ENCODE data around the gene USHBP1.
A peak's percentile ranks its signal among the peaks of the same experiment; 100 is the strongest.

Gene USHBP1

DNA sequence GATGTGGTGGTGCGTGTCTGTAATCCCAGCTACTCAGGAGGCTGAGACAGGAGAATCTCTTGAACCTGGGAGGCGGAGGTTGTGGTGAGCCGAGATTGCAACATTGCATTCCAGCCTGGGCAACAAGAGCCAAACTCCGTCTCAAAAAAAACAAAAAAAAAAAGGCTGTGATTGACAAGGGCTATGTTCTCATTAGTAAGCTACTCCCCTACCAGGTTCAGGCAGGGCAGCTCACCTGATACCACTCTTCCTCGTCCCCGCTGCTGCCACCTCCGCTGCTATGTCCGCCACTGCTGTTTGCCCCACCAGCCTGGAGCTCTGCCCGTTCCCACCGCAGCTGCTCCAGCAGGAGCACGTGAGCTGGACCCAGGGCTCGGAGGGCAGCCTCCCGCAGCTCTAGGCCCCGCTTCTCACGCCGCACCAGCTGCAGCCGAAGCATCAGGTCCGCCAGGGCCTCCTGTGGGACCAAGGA lies 9.4 kb downstream of the USHBP1 start:
- Histone ChIP-seq H3K9me3 (ENCODE audit: insufficient read depth, low read depth, low read length) (no peaks in the 10 kb centered on the region), H3K27ac (ENCODE audit: low read length) (no peak overlapping the region), H3K27me3 (ENCODE audit: insufficient read depth, low read length) (no peaks in the 10 kb centered on the region), H3K4me1 (ENCODE audit: insufficient read depth, low read length) (no peaks in the 10 kb centered on the region), H3K36me3 (ENCODE audit: insufficient read depth, low read depth, low read length) (peaks cover 10% of the 10 kb centered on the region; the same call in 1 of the 2 replicates), H3K9ac (ENCODE audit: low read depth, low read length) (no peak overlapping the region), H3K4me3 (ENCODE audit: low read length) (no peak overlapping the region)

GRCh38 chr19:17254636-17255035 lies 9.9 kb downstream of the USHBP1 start:
- no peaks in the 10 kb centered on the region for H3K4me1 ChIP-seq (ENCODE audit: insufficient read depth, low read length)
- no peaks in the 10 kb centered on the region for H3K9me3 ChIP-seq (ENCODE audit: insufficient read depth, low read depth, low read length)
- peaks cover 10% of the 10 kb centered on the region; the same call in 1 of the 2 replicates for H3K36me3 ChIP-seq (ENCODE audit: insufficient read depth, low read depth, low read length)
- H3K27me3 ChIP-seq (ENCODE audit: insufficient read depth, low read length): no peaks in the 10 kb centered on the region
- no peak overlapping the region for H3K4me3 ChIP-seq (ENCODE audit: low read length)
- no peak overlapping the region for H3K9ac ChIP-seq (ENCODE audit: low read depth, low read length)
- H3K27ac ChIP-seq (ENCODE audit: low read length): no peak overlapping the region

- no peak overlapping the region for H3K27ac ChIP-seq (ENCODE audit: low read length)
Observed at GRCh38 chr19:17249887-17250548, 14.5 kb downstream of the USHBP1 start.

DNA sequence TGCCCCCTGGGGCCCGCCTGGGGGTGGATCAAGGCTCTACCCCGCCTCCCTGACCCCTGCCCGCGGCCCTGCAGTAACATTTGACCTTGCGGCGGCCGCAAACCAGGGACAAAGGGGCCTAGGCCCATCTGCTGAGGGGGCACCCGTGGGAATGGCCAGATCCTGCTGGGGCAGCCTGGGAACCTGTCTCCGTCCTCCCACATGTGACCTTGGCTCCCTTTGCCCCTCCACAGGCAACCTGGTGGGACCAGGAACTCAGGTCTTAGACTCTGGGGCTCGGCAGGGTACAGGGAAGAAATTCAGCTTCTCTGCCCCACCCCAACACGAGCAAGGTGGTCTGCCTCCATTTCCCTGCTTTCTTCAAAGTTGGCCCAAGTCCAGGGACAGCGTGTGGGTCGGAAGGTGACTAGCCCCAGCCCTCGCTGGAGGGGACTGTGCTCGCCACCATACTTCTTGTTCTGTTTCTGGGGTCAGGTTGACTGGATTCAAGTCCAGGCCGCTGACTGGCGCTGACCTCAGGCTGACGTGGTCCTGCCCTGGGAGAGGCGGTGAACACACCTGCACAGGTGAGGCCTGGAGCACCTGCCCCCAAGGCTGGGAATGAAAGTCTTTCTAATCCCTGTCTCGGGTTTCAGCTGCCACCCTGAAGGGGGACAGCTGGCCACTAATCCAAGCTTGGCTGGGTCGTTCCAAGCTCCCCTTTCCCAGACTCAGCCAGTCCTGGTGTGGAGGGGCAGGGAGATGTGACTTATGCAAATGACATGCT lies 16.4 kb downstream of the USHBP1 start:
- Histone ChIP-seq H3K27me3 (ENCODE audit: insufficient read depth, low read length) (no peaks in the 10 kb centered on the region), H3K27ac (ENCODE audit: low read length) (peak overlapping the region; percentile 62), H3K9me3 (ENCODE audit: insufficient read depth, low read depth, low read length) (no peaks in the 10 kb centered on the region), H3K4me3 (ENCODE audit: low read length) (peak overlapping the region; percentile 36; the same call in 1 of the 2 replicates), H3K36me3 (ENCODE audit: insufficient read depth, low read depth, low read length) (no peaks in the 10 kb centered on the region), H3K4me1 (ENCODE audit: insufficient read depth, low read length) (peaks cover 20% of the 10 kb centered on the region; the same call in 1 of the 2 replicates), H3K9ac (ENCODE audit: low read depth, low read length) (peak overlapping the region; percentile 64; the same call in 1 of the 2 replicates)

More at GRCh38 chr19:17249887-17250548, 14.5 kb downstream of the USHBP1 start:
- H3K4me3 ChIP-seq (ENCODE audit: low read length): no peak overlapping the region
- peaks cover 20% of the 10 kb centered on the region; the same call in 1 of the 2 replicates for H3K4me1 ChIP-seq (ENCODE audit: insufficient read depth, low read length)
- no peaks in the 10 kb centered on the region for H3K27me3 ChIP-seq (ENCODE audit: insufficient read depth, low read length)
- no peaks in the 10 kb centered on the region for H3K9me3 ChIP-seq (ENCODE audit: insufficient read depth, low read depth, low read length)
- H3K36me3 ChIP-seq (ENCODE audit: insufficient read depth, low read depth, low read length): 0 out of 2 replicates have a peak, but pooled peaks cover 4% of the 10 kb centered on the region
- no peak overlapping the region for H3K9ac ChIP-seq (ENCODE audit: low read depth, low read length)

- no peaks in the 10 kb centered on the region for H3K27me3 ChIP-seq (ENCODE audit: insufficient read depth, low read length)
- no peaks in the 10 kb centered on the region for H3K36me3 ChIP-seq (ENCODE audit: insufficient read depth, low read depth, low read length)
- H3K4me3 ChIP-seq (ENCODE audit: low read length): peak overlapping the region; percentile 72; the same call in 1 of the 2 replicates
- H3K9ac ChIP-seq (ENCODE audit: low read depth, low read length): peak overlapping the region; percentile 88; the same call in 1 of the 2 replicates
- H3K27ac ChIP-seq (ENCODE audit: low read length): peak overlapping the region; percentile 92
- H3K4me1 ChIP-seq (ENCODE audit: insufficient read depth, low read length): peaks cover 23% of the 10 kb centered on the region; the same call in 1 of the 2 replicates
- no peaks in the 10 kb centered on the region for H3K9me3 ChIP-seq (ENCODE audit: insufficient read depth, low read depth, low read length)
Observed at GRCh38 chr19:17246681-17247425, 17.7 kb downstream of the USHBP1 start.

- Histone ChIP-seq H3K27ac (ENCODE audit: low read length) (peak within 1 kb of the TSS; percentile 92), H3K4me1 (ENCODE audit: insufficient read depth, low read length) (peaks cover 23% of the 10 kb centered on the region; the same call in 1 of the 2 replicates), H3K4me3 (ENCODE audit: low read length) (peak within 1 kb of the TSS; percentile 91), H3K9me3 (ENCODE audit: insufficient read depth, low read depth, low read length) (no peaks in the 10 kb centered on the region), H3K36me3 (ENCODE audit: insufficient read depth, low read depth, low read length) (peaks cover 9% of the 10 kb centered on the region), H3K9ac (ENCODE audit: low read depth, low read length) (peak within 1 kb of the TSS; percentile 88), H3K27me3 (ENCODE audit: insufficient read depth, low read length) (no peaks in the 10 kb centered on the region)
Observed at GRCh38 chr19:17245535-17245984, 19.0 kb downstream of the USHBP1 start, which contains the start of gene NR2F6. TSS of gene NR2F6 (minus strand) at chr19:17245919. CDS start at chr19:17245220, 699 bp downstream.

DNA sequence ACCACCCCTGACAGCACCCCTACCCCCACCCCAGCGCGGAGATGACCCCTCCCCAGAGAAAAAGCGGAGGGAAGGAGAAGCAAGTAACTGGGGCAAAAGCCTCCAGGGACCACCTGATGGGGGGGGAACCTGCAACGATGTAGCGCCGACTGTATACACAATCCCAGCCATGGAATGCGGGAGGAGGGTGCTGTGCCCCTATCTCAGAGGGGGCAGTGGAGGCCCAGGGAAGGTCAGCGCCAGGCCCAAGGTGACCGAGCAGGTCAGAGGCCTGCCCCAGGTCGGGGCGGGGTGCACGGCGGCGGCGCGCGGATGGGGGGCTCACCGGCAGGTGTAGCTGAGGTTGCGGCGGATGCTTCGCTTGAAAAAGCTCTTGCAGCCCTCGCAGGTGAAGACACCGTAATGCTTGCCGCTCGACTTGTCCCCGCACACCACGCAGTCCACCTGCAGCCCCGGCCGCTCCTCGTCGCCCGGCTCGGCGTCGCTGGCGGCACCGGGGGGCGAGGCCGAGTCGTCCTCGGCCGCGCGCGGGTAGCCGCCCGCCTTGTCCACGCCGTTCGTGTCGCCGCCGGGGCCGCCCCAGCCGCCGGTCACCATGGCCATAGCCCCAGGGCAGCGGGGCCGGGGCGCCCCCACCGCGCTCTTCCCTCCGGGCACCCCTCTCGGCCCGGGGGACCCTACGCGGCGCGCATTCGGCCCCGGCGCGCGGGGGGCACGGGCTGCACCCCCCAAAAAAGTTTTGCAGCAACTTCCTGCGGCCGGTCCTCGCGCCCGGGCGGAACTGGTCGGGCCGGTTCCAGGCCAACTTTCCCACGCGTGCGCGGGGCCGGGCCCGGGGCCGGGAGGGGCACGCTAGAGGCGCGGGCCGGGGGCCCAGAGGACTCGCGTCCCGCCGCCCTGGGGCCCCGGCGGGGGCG lies 19.7 kb downstream of the USHBP1 start:
- Histone ChIP-seq H3K27ac (ENCODE audit: low read length) (no peak overlapping the region), H3K9me3 (ENCODE audit: insufficient read depth, low read depth, low read length) (no peaks in the 10 kb centered on the region), H3K4me1 (ENCODE audit: insufficient read depth, low read length) (peaks cover 23% of the 10 kb centered on the region; the same call in 1 of the 2 replicates), H3K36me3 (ENCODE audit: insufficient read depth, low read depth, low read length) (peaks cover 16% of the 10 kb centered on the region), H3K27me3 (ENCODE audit: insufficient read depth, low read length) (no peaks in the 10 kb centered on the region), H3K9ac (ENCODE audit: low read depth, low read length) (peak overlapping the region; percentile 82; the same call in 1 of the 2 replicates), H3K4me3 (ENCODE audit: low read length) (peak overlapping the region; percentile 91)

DNA sequence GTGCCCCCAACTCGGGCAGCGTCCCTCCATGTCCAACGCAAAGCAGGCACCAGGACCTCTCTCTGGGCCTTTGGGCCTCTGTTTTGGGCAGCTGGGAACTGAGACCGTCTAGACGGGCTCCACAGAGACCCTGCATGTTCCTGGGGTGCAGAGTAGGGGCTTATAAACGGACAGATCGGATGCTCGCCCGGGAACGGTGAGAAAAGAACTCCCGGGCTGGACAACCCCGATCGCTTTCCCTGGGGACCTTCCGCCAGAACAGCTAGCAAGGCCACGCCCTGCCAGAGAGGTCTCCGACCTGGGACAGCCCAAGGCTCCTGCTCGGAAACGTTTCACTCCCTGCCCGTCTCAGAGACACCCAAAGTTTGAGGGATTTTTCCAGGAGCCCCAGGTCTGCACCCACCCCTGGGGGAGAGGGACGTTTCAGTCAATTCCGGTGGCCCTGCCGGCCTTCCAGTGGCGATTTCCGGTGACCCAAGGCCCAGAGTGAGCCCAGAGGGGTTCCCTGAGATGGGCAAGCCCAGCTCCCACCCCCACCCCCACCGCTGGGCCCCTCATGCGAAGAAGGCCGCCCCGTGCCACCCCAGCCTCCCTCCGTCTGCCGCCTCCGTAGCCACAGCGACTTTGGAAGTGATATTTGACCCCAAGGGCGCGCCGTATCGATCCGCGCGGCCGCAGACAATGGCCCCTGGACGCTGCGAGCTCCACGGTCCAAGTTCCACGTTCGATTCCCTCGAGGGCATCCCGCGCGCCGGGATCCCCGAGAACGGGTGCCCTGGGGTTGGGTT lies 20.5 kb downstream of the USHBP1 start:
- no peaks in the 10 kb centered on the region for H3K9me3 ChIP-seq (ENCODE audit: insufficient read depth, low read depth, low read length)
- H3K27me3 ChIP-seq (ENCODE audit: insufficient read depth, low read length): no peaks in the 10 kb centered on the region
- H3K9ac ChIP-seq (ENCODE audit: low read depth, low read length): peak overlapping the region; percentile 82
- H3K27ac ChIP-seq (ENCODE audit: low read length): peak overlapping the region; percentile 43
- H3K4me3 ChIP-seq (ENCODE audit: low read length): peak overlapping the region; percentile 91
- peaks cover 17% of the 10 kb centered on the region for H3K36me3 ChIP-seq (ENCODE audit: insufficient read depth, low read depth, low read length)
- peaks cover 23% of the 10 kb centered on the region; the same call in 1 of the 2 replicates for H3K4me1 ChIP-seq (ENCODE audit: insufficient read depth, low read length)

DNA sequence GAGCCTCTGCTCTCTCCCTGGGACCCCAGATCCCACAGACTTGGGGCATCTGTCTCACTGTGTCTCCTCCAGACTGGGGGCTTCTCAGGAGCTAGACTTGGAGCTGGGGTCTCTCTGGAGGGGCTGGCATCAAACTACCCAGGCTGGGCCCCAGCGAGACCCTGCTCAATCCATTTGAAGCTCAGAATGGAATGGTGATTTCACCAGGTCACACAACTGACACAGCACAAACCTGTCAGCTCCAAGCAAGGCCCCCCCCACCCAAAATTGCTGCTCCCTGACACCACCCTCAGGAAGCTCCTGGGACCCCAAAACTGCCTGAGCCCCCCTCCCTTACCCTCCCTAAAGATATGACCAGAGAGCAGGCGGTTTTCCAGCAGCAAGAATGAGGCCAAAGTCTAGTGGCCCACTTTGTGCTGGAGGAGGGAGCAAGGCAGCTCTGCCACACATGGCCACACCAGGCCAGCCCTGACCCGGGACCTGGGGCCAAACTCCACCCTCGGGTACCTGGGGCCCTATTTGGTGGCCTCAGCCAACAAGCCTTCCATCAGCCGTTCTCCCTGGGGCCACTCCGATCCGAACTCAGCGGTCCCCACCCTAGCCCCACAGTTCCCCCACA lies 21.2 kb downstream of the USHBP1 start:
- no peaks in the 10 kb centered on the region for H3K27me3 ChIP-seq (ENCODE audit: insufficient read depth, low read length)
- H3K36me3 ChIP-seq (ENCODE audit: insufficient read depth, low read depth, low read length): peaks cover 22% of the 10 kb centered on the region
- H3K9ac ChIP-seq (ENCODE audit: low read depth, low read length): peak overlapping the region; percentile 82; the same call in 1 of the 2 replicates
- H3K9me3 ChIP-seq (ENCODE audit: insufficient read depth, low read depth, low read length): no peaks in the 10 kb centered on the region
- H3K27ac ChIP-seq (ENCODE audit: low read length): no peak overlapping the region
- peak overlapping the region; percentile 91 for H3K4me3 ChIP-seq (ENCODE audit: low read length)
- peaks cover 16% of the 10 kb centered on the region; the same call in 1 of the 2 replicates for H3K4me1 ChIP-seq (ENCODE audit: insufficient read depth, low read length)
